Loucy (cell line): ENCODE data around the gene COL23A1.

Experiments used
- H2AFZ ChIP-seq: fragments of 200-600 bp; sonication (generic); 2 replicates; pipeline ENCODE4 v1.6.0; 2016; ENCODE audit warnings: antibody characterized with exemption, mild to moderate bottlenecking, low read length, moderate library complexity
- H3F3A ChIP-seq: fragments of 200-600 bp; 2 replicates; pipeline ENCODE4 v1.6.0; 2016; ENCODE audit warnings: antibody characterized with exemption, low read depth, mild to moderate bottlenecking
- H3K27me3 ChIP-seq: fragments of 200-600 bp; sonication (generic); 2 replicates; pipeline ENCODE4 v1.6.1; 2014; ENCODE audit warnings: low read length, mild to moderate bottlenecking; ENCODE audit not compliant: insufficient read depth, poor library complexity, severe bottlenecking
- H3K36me3 ChIP-seq: fragments of 200-600 bp; sonication (generic); 2 replicates; pipeline ENCODE4 v1.6.1; 2016; ENCODE audit warnings: low read length; ENCODE audit not compliant: insufficient read depth
- H3K4me1 ChIP-seq: fragments of 200-600 bp; sonication (generic); 2 replicates; pipeline ENCODE4 v1.5.1; 2014; ENCODE audit warnings: low read length, mild to moderate bottlenecking; ENCODE audit not compliant: insufficient read depth, poor library complexity, severe bottlenecking
- H3K4me2 ChIP-seq: fragments of 200-600 bp; sonication (generic); 2 replicates; pipeline ENCODE4 v1.6.0; 2014; ENCODE audit warnings: antibody characterized with exemption, low read length, low read depth, mild to moderate bottlenecking; ENCODE audit not compliant: poor library complexity, severe bottlenecking
- H3K4me3 ChIP-seq: fragments of 200-600 bp; sonication (generic); 2 replicates; pipeline ENCODE4 v1.5.1; 2014; ENCODE audit warnings: low read length, mild to moderate bottlenecking, mixed read lengths; ENCODE audit not compliant: poor library complexity, severe bottlenecking
- H3K79me2 ChIP-seq: fragments of 200-600 bp; sonication (generic); 2 replicates; pipeline ENCODE4 v1.6.1; 2014; ENCODE audit warnings: low read length; ENCODE audit not compliant: insufficient read depth
- H3K9ac ChIP-seq: fragments of 200-600 bp; sonication (generic); 2 replicates; pipeline ENCODE4 v1.6.0; 2014; ENCODE audit warnings: mild to moderate bottlenecking, low read depth, low read length, moderate library complexity; ENCODE audit not compliant: poor library complexity, severe bottlenecking
- H3K9me2 ChIP-seq: fragments of 200-600 bp; sonication (generic); replicated peaks from 2 replicates; pipeline ENCODE4 v1.6.1; 2016; ENCODE audit warnings: low read depth, low read length, mixed read lengths
- H3K9me3 ChIP-seq: fragments of 200-600 bp; sonication (generic); 2 replicates; pipeline ENCODE4 v1.6.1; 2014; ENCODE audit warnings: mild to moderate bottlenecking, antibody characterized with exemption, low read length, low read depth; ENCODE audit not compliant: insufficient read depth
- H4K20me1 ChIP-seq: fragments of 200-600 bp; sonication (generic); 2 replicates; pipeline ENCODE4 v1.6.0; 2014; ENCODE audit warnings: antibody characterized with exemption, low read length, mild to moderate bottlenecking; ENCODE audit not compliant: insufficient read depth, poor library complexity, severe bottlenecking
- CTCF ChIP-seq: fragments of 200-600 bp; sonication (generic); conservative IDR thresholded peaks from 2 replicates; pipeline ENCODE4 v1.5.1; 2014; ENCODE audit warnings: mild to moderate bottlenecking, antibody characterized with exemption, low read length
- EZH2phosphoT487 ChIP-seq: fragments of 200-600 bp; IDR thresholded peaks from 2 replicates; pipeline ENCODE4 v1.6.1; 2018; ENCODE audit warnings: antibody characterized with exemption, mild to moderate bottlenecking, moderate library complexity, borderline replicate concordance

The COL23A1 gene

GRCh38 chr5:178602752-178603151 is 12.6 kb upstream of the COL23A1 start:
- H3K27me3 ChIP-seq: no peaks in the 10 kb centered on the region
- peaks cover 32% of the 10 kb centered on the region; the same call in 1 of the 2 replicates for H3K36me3 ChIP-seq
- H3K9me3 ChIP-seq: no peaks in the 10 kb centered on the region
- no peaks in the 10 kb centered on the region for H3F3A ChIP-seq
- TF ChIP-seq EZH2phosphoT487 (no peak), CTCF (no peak)
- H3K9ac ChIP-seq: no peak overlapping the region
- H3K4me1 ChIP-seq: no peaks in the 10 kb centered on the region
- H3K4me2 ChIP-seq: no peak overlapping the region
- H3K4me3 ChIP-seq: no peak overlapping the region
- no peaks in the 10 kb centered on the region for H3K9me2 ChIP-seq
- H3K79me2 ChIP-seq: no peaks in the 10 kb centered on the region
- no peak overlapping the region for H2AFZ ChIP-seq
- H4K20me1 ChIP-seq: no peaks in the 10 kb centered on the region

GRCh38 chr5:178595750-178596149 is 5.6 kb upstream of the COL23A1 start:
- H3K9me2 ChIP-seq: no peaks in the 10 kb centered on the region
- no peak overlapping the region for H2AFZ ChIP-seq
- no peaks in the 10 kb centered on the region for H4K20me1 ChIP-seq
- no peaks in the 10 kb centered on the region for H3F3A ChIP-seq
- H3K27me3 ChIP-seq: no peaks in the 10 kb centered on the region
- TF ChIP-seq EZH2phosphoT487 (no peak), CTCF (no peak)
- no peak overlapping the region for H3K9ac ChIP-seq
- H3K79me2 ChIP-seq: no peaks in the 10 kb centered on the region
- H3K9me3 ChIP-seq: no peaks in the 10 kb centered on the region; the same call in 1 of the 2 replicates
- H3K4me2 ChIP-seq: no peak overlapping the region
- no peaks in the 10 kb centered on the region for H3K36me3 ChIP-seq
- no peak overlapping the region for H3K4me3 ChIP-seq
- H3K4me1 ChIP-seq: no peaks in the 10 kb centered on the region

GRCh38 chr5:178595150-178595549 is 5.0 kb upstream of the COL23A1 start:
- no peaks in the 10 kb centered on the region for H3K9me2 ChIP-seq
- no peak overlapping the region for H3K4me3 ChIP-seq
- no peak overlapping the region for H2AFZ ChIP-seq
- H3K79me2 ChIP-seq: no peaks in the 10 kb centered on the region
- no peaks in the 10 kb centered on the region for H4K20me1 ChIP-seq
- TF ChIP-seq EZH2phosphoT487 (no peak), CTCF (no peak)
- no peaks in the 10 kb centered on the region for H3F3A ChIP-seq
- no peaks in the 10 kb centered on the region for H3K27me3 ChIP-seq
- H3K9me3 ChIP-seq: no peaks in the 10 kb centered on the region; the same call in 1 of the 2 replicates
- H3K4me1 ChIP-seq: no peaks in the 10 kb centered on the region
- no peak overlapping the region for H3K4me2 ChIP-seq
- H3K36me3 ChIP-seq: no peaks in the 10 kb centered on the region
- H3K9ac ChIP-seq: no peak overlapping the region
